HK-2 (cell line): Measurements from ENCODE around the gene MEAF6.
"Not testable (repeated sequence)": the region's sequence is repeated elsewhere in the genome, so short reads cannot be mapped to it uniquely, and the experiment has no call there.

Experiments used
- DNase-seq: peaks from one replicate; pipeline ENCODE4 v3.0.0-alpha.2; 2018; ENCODE audit not compliant: unreplicated experiment

Gene MEAF6

DNA sequence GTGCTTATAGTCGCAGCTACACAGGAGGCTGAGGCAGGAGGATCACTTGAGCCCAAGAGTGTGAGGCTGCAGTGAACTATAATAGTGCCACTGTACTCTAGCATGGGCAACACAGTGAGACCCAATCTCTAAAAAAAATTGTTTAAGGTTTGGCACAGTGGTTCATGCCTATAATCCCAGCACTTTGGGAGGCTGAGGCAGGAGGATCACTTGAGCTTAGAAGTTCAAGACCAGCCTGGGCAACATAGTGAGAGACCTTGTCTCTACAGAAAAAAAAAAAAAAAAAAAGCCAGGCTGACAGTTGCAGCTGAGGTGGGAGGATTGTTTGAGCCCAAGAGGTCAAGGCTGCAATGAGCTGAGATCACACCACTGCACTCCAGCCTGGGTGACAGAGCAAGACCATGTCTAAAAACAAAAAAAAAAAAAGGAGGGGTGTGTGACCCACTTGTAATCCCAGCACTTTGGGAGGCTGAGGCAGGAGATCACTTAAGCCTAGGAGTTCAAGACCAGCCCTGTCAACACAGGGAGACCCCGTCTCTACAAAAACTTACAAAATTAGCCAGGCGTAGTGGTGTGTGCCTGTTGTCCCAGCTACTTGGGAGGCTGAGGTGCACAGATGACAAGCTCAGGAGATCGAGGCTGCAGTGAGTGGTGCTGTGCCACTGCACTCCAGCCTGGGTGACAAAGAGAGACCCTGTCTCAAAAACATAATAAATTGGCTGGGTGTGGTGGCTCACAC lies 18.0 kb upstream of the MEAF6 start:
- not testable (repeated sequence) for DNase-seq

DNA sequence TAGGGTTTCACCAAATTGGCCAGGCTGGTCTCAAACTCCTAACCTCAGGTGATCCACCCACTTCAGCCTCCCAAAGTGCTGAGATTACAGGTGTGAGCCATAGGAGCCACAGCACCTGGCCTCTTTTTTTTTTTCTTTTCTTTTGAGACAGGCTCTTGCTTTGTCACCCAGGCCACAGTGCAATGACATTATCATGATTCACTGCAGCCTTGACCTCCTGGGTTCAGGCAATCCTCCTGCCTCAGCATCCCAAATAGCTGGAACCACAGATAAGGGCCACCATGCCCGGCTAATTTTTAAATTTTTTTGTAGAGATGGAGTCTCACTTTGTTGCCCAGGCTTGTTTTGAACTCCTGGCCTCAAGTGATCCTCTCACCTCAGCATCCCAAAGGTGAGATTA lies 15.3 kb upstream of the MEAF6 start:
- not testable (repeated sequence) for DNase-seq

GRCh38 chr1:37519613-37520012 lies 5.0 kb upstream of the MEAF6 start:
- no peak for DNase-seq

DNA sequence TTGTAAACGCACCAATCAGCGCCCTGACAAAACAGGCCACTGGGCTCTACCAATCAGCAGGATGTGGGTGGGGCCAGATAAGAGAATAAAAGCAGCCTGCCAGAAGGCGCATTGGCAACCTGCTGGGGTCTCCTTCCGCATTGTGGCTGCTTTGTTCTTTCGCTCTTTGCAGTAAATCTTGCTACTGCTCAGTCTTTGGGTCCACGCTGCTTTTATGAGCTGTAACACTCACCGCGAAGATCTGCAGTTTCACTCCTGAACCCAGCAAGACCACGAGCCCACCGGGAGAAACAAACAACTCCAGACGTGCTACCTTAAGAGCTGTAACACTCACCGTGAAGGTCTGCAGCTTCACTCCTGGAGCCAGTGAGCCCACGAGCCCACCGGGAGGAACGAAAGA lies 4.4 kb upstream of the MEAF6 start:
- DNase-seq = not testable (repeated sequence)

GRCh38 chr1:37518241-37518640 lies 3.7 kb upstream of the MEAF6 start:
- DNase-seq = not testable (repeated sequence)

DNA sequence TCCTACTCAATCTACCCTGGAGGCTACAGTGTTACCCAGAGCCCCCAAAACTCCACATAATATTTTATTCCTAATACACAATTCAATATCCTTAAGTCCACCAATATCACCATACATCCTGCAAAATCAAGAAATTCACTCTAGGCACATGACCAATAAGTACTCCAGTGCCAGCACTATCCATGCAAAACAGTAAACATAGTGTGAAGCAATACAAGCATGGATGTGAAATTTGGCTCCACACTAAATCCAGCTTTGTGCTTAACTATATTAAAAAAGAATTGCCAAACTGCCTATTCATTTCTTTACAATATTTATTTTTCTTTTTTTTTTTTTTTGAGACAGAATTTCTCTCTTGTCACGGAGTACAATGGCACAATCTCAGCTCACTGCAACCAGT lies 3.0 kb upstream of the MEAF6 start:
- DNase-seq = no peak

- DNase-seq = no peak
These were observed 844 bp upstream of the MEAF6 start for GRCh38 chr1:37515185-37516034.

DNA sequence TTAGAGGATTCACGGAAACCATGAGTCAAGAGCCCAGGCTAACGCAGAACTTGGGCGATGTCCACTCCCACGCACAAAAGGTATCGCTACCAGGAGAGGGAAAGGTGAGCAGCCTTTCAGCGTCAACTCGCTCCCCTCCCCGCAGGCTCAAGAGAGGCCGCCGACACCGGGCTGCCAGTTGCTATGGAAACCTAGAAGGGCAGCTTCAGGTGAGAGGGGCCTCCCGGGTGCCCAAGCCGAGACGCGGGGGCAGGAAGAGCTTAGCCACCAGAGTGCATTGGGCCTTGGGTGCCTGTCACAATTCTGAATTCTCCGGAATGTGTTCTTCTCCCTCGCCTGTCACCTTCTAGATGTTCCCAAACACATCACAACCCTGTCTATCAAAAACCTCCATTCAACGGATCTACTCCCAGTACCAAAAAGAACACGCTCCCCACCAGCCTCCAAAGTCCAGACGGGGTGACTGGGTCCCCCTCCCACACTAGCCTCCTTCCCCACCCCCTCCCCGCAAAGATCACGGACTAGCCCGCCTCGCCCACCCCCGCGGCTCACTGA lies 694 bp downstream of the MEAF6 start:
- peak; percentile 24 for DNase-seq

GRCh38 chr1:37509181-37509580 lies 5.4 kb downstream of the MEAF6 start:
- no peak for DNase-seq

- no peak for DNase-seq
These were observed 7.8 kb downstream of the MEAF6 start for GRCh38 chr1:37506740-37507139.

- DNase-seq = not testable (repeated sequence)
These were observed 11.8 kb downstream of the MEAF6 start for GRCh38 chr1:37502791-37503190.

DNA sequence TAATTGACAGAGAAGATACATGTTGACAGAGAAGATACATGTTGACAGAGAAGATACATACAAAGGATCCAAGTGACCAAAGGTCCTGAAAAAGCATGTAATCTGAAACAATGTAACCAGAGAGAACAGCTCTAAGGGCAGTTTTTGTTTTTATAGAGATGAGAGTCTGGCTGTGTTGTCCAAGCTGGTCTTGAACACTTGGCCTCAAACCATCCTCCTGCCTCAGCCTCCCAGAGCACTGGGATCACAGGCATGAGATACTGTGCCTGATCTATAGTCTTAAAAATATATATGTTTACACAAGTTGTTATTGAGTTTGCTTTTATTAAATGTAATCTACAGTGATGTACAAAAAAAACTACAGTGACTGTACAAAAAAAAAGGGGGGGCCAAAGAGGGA lies 12.5 kb downstream of the MEAF6 start:
- no peak for DNase-seq

GRCh38 chr1:37501661-37502060 lies 12.9 kb downstream of the MEAF6 start:
- no peak for DNase-seq

DNA sequence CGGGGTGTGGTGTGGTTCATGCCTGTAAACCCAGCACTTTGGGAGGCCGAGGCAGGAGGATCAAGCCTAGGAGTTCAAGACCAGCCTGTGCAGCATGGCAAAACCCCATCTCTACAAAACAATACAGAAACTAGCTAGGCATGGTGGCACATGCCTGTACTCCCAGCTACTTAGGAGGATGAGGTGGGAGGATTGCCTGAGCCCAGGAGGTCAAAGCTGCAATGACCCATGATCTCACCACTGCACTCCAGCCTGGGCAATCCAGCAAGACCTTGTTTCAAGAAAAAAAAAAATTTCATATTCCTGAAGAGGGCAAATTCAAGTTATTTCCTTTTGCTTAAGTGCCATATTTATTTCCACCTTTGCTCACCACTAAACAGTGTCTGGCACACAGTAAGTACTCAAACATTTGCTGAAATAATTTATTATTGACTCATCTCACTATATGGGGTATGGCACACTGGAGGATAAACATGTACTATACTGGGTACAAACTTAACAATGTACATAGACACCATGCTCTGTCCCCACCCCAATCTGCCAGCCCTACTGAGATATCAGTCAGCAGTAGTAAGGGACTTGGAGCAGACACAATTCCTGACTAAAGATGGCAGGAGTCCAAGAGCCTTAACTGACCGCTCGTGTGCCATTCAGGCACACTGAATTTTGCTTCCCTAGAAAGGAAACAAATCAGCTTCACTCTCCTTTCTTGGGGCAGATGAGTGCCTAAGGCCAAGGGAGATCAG lies 15.5 kb downstream of the MEAF6 start:
- peak; percentile 14 for DNase-seq

DNA sequence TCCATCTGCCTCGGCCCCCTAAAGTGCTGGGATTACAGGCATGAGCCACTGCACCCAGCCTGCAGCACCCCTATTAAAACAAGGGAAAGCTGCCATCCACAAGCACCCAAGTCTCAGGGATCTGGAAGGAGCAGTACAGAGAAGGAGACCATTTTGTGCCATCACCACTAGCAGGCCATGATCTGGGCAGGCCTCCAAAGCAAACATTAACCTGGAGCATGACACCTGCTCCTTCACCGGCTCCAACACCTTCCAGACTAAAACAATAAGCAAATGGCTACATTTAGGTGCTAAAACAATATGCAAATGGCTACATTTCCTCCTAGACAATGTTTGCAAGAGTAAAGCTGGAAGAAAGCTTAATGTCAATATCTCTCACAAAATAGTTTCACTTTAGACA lies 16.7 kb downstream of the MEAF6 start:
- DNase-seq = no peak

DNA sequence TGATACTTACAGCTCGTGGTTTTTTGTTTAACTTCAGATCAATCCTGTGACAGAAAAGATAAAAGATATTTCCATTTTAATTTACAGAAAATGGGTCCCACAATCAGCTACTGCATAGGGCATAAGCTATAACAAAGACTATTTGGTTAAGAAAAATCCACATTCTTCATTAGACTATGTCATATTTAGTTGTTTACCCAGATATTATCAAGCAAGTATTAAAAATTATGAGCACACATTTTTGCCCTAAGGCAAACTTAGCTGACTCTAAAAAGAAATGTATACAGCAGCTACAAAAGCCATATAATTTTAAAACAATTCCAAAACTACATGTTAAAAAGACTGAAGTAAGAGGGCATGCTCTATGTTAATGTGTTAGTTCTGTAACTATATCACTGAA lies 18.7 kb downstream of the MEAF6 start:
- DNase-seq = no peak

- no peak for DNase-seq
These were observed 21.0 kb downstream of the MEAF6 start for GRCh38 chr1:37493336-37494098.

DNA sequence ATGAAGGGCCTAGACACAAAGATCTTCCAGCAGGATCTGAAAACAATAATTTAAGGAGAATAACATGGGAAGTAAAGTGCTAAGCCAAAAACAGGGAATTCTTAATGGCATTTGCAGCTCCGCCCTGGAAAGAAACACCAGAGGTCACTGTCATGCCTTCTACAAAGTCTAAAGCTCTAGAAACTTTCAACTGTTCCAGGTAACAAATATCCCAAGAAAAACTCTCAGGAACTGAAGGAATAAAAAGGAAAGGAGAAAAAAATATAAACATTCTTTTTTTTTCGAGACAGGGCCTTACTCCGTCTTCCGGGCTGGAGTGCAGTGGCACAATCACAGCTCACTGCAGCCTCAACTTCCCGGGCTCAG lies 27.0 kb downstream of the MEAF6 start:
- DNase-seq = no peak

- DNase-seq = peak; percentile 81
These were observed 27.6 kb downstream of the MEAF6 start for GRCh38 chr1:37486680-37487618.
